Measurements from ENCODE around the gene APOL1.

DNA sequence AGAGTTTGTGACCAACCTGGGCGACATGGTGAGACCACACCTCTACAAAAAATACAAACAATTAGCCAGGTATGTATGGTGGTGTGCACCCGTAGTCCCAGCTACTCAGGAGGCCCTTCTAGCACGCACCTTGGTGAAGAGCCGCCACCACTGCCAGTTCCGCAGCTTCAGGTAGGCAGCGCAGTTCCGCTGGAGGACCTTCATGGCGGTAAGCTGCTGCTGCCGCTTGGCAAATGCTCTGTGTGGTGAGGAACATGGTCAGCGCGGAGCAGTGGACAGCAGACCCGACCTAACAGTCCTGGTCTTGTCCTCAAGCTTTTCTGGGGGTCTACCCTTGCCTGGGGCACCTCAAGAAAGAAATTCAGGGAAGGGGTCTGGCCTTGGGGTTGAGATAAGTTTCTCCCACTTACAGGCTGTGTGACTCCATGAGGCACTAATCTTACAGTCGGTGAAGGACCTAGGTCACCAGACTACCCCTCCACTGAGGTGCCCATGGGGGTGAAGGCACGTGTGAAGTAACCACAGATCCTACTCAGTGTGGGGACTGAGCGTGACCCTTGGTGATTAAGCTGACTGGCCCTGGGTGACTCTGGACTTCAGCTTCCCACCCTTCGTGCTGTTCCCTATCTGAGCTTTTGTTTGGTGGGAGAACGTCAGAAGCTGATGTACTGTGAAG lies 49.6 kb downstream of the APOL1 start:
- TF ChIP-seq, protein P1, sequence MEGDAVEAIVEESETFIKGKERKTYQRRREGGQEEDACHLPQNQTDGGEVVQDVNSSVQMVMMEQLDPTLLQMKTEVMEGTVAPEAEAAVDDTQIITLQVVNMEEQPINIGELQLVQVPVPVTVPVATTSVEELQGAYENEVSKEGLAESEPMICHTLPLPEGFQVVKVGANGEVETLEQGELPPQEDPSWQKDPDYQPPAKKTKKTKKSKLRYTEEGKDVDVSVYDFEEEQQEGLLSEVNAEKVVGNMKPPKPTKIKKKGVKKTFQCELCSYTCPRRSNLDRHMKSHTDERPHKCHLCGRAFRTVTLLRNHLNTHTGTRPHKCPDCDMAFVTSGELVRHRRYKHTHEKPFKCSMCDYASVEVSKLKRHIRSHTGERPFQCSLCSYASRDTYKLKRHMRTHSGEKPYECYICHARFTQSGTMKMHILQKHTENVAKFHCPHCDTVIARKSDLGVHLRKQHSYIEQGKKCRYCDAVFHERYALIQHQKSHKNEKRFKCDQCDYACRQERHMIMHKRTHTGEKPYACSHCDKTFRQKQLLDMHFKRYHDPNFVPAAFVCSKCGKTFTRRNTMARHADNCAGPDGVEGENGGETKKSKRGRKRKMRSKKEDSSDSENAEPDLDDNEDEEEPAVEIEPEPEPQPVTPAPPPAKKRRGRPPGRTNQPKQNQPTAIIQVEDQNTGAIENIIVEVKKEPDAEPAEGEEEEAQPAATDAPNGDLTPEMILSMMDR (IDR thresholded peaks at IDR 0.05): no peak
- TF ChIP-seq POLR2A (IDR thresholded peaks at IDR 0.05) (no peak), POLR2AphosphoS5 (IDR thresholded peaks at IDR 0.05) (no peak)

Data from prostate gland (tissue), 2 donors.